Measurements from ENCODE around the gene KCNJ15.

GRCh38 chr21:38282921-38283320 lies 26.1 kb downstream of the KCNJ15 start:
- TF ChIP-seq POLR2A (IDR thresholded peaks at IDR 0.05) (no peak), CTCF (IDR thresholded peaks at IDR 0.05) (no peak), EP300 (IDR thresholded peaks at IDR 0.05) (no peak)

All from ovary (tissue), 3 donors.